GM12891 (cell line): ENCODE measurements around the gene RASSF4.

Experiments
- DNase-seq: peaks from one replicate; pipeline ENCODE4 v3.0.0; 2011; ENCODE audit warnings: low spot score; ENCODE audit not compliant: insufficient read length
- FAIRE-seq: peaks from 2 replicates; lab custom pipeline; 2011; peaks lifted over from hg19 to GRCh38; lab: Jason Lieb, UNC
- PAX5 ChIP-seq: IDR thresholded peaks from 2 replicates; pipeline ENCODE4 v1.6.1; 2011; ENCODE audit warnings: low read length, moderate library complexity, mild to moderate bottlenecking; ENCODE audit not compliant: insufficient read depth, severe bottlenecking
- POLR2A ChIP-seq: IDR thresholded peaks from 2 replicates; pipeline ENCODE4 v1.6.1; 2011; ENCODE audit warnings: low read depth, low read length, control low read depth
- POLR2AphosphoS5 ChIP-seq: IDR thresholded peaks from 2 replicates; pipeline ENCODE4 v1.6.1; 2011; ENCODE audit warnings: low read depth, low read length, control low read depth
- POU2F2 ChIP-seq: IDR thresholded peaks from 2 replicates; pipeline ENCODE4 v1.6.1; 2011; ENCODE audit warnings: low read depth, mild to moderate bottlenecking, control low read depth, low read length, moderate library complexity
- SPI1 ChIP-seq: IDR thresholded peaks from 2 replicates; pipeline ENCODE4 v1.6.1; 2011; ENCODE audit warnings: low read depth, low read length, control low read depth
- TAF1 ChIP-seq: IDR thresholded peaks from 2 replicates; pipeline ENCODE4 v1.6.1; 2011; ENCODE audit warnings: low read depth, low read length, control low read depth

Gene RASSF4

GRCh38 chr10:44955413-44956070 lies 4.1 kb upstream of the RASSF4 start:
- TF ChIP-seq TAF1 (no peak), PAX5 (no peak), POLR2A (no peak), POU2F2 (no peak), POLR2AphosphoS5 (no peak), SPI1 (no peak)
- FAIRE-seq: no peak
- DNase-seq: no peak

GRCh38 chr10:44956226-44956625 lies 3.4 kb upstream of the RASSF4 start:
- FAIRE-seq (no peak), DNase-seq (no peak)
- no peak for TF ChIP-seq POLR2AphosphoS5
- no peak for TF ChIP-seq SPI1
- no peak for TF ChIP-seq TAF1
- TF ChIP-seq POU2F2: no peak
- no peak for TF ChIP-seq POLR2A
- no peak for TF ChIP-seq PAX5

GRCh38 chr10:44956717-44957706 lies 2.6 kb upstream of the RASSF4 start:
- no peak for TF ChIP-seq SPI1
- no peak for TF ChIP-seq POU2F2
- DNase-seq (no peak), FAIRE-seq (no peak)

GRCh38 chr10:44958196-44958897 lies 1.3 kb upstream of the RASSF4 start:
- TF ChIP-seq POLR2AphosphoS5: no peak
- no peak for FAIRE-seq
- DNase-seq: no peak

- TF ChIP-seq SPI1 (peak; percentile 75), PAX5 (no peak), POU2F2 (no peak), TAF1 (0 out of 2 replicates have a peak, but pooled peaks have one; percentile 0), POLR2A (no peak), POLR2AphosphoS5 (no peak; the same call in 1 of the 2 replicates)
- DNase-seq (no peak), FAIRE-seq (no peak)
These were observed 730 bp upstream of the RASSF4 start for GRCh38 chr10:44958898-44959246.

- FAIRE-seq: peak; percentile 28
- TF ChIP-seq TAF1 (no peak), PAX5 (no peak), SPI1 (no peak), POU2F2 (no peak), POLR2A (no peak), POLR2AphosphoS5 (no peak)
- no peak for DNase-seq
These were observed 472 bp downstream of the RASSF4 start for GRCh38 chr10:44960088-44960460.

GRCh38 chr10:44960482-44961229 lies 1.1 kb downstream of the RASSF4 start:
- TF ChIP-seq POLR2A: no peak
- 0 out of 2 replicates have a peak, but pooled peaks have one; percentile 29 for TF ChIP-seq SPI1
- DNase-seq (no peak), FAIRE-seq (peak; percentile 55)

- DNase-seq (no peak), FAIRE-seq (no peak)
- TF ChIP-seq POLR2A (no peak), TAF1 (no peak), POLR2AphosphoS5 (no peak), POU2F2 (no peak), PAX5 (no peak), SPI1 (no peak)
These were observed 1.6 kb downstream of the RASSF4 start for GRCh38 chr10:44961230-44961571.

GRCh38 chr10:44961931-44962750 lies 2.5 kb downstream of the RASSF4 start:
- TF ChIP-seq POU2F2 (no peak), PAX5 (no peak), POLR2AphosphoS5 (no peak), TAF1 (no peak), SPI1 (no peak)
- DNase-seq: no peak
- no peak for FAIRE-seq
